Lung (tissue), 12 donors: ENCODE data around the gene SYMPK. TPM values are rescaled to one million over a fixed set of nuclear protein-coding genes. Genes with fewer than 3 reads are reported as not detected.

Experiments
- ATAC-seq: fragments of 200-7000 bp; cut with Tn5 transposase; one replicate; pipeline ENCODE4 v1.9.1; 2020; ENCODE audit warnings: moderate number of reproducible peaks; ENCODE audit not compliant: insufficient read depth, low FRiP score
- DNase-seq, 3 donors: peaks; one replicate each; pipeline ENCODE4 v3.0.0-alpha.2; 2013 to 2017
- H3K27ac ChIP-seq, 2 donors: one replicate each; pipeline ENCODE4 v1.5.1; 2013; ENCODE audit warnings: mild to moderate bottlenecking in 2 of 2, moderate library complexity in 2 of 2, control low read depth in 1 of 2, inconsistent platforms in 1 of 2, low read depth in 1 of 2, low read length in 1 of 2
- H3K27me3 ChIP-seq, 3 donors: one replicate each; pipeline ENCODE4 v1.5.1; 2013; ENCODE audit warnings: low read length in 2 of 3; ENCODE audit not compliant: control insufficient read depth in 3 of 3, insufficient read depth in 3 of 3
- H3K36me3 ChIP-seq, 4 donors: one replicate each; pipeline ENCODE4 v1.5.1; 2013; ENCODE audit warnings: low read length in 4 of 4, mild to moderate bottlenecking in 1 of 4, moderate library complexity in 1 of 4; ENCODE audit not compliant: control insufficient read depth in 4 of 4, insufficient read depth in 4 of 4
- H3K4me1 ChIP-seq, 5 donors: one replicate each; pipeline ENCODE4 v1.5.1; 2013; ENCODE audit warnings: low read length in 5 of 5, mild to moderate bottlenecking in 2 of 5, moderate library complexity in 1 of 5; ENCODE audit not compliant: control insufficient read depth in 5 of 5, insufficient read depth in 5 of 5
- H3K4me3 ChIP-seq: one replicate; pipeline ENCODE4 v1.5.1; 2013; ENCODE audit warnings: mild to moderate bottlenecking, control low read depth, moderate library complexity
- H3K9ac ChIP-seq, 2 donors: one replicate each; pipeline ENCODE4 v1.5.1; 2013; ENCODE audit warnings: low read length in 2 of 2, control low read depth in 1 of 2; ENCODE audit not compliant: insufficient read depth in 1 of 2
- H3K9me3 ChIP-seq, 4 donors: one replicate each; pipeline ENCODE4 v1.5.1; 2013; ENCODE audit warnings: low read length in 3 of 4, mild to moderate bottlenecking in 1 of 4, moderate library complexity in 1 of 4; ENCODE audit not compliant: control insufficient read depth in 4 of 4, insufficient read depth in 3 of 4
- WGBS, 2 donors: extraction: QIAGEN DNeasy Blood & Tissue Kit; methylation state at CpG; one replicate each; pipeline ENCODE4 v1.1.7; 2013; 5-methylcytosine and 5-hydroxymethylcytosine counted together
- polyA plus RNA-seq, 2 donors: library from polyadenylated mRNA; stranded (reverse); fragments of 200-250 nt; gene quantifications; one replicate each; pipeline ENCODE4 v1.2.1, GENCODE V29; 2013
- total RNA-seq, 2 donors: library from RNA; depleted of rRNA in 1 of 2; stranded (reverse); fragments of >200 nt in 1 of 2; gene quantifications; one replicate each; pipeline ENCODE4 v1.2.1, GENCODE V29; 2014 to 2021
- TF ChIP-seq, protein P1 (sequence below): IDR thresholded peaks from 2 replicates; pipeline ENCODE4 v1.5.1; 2012; ENCODE audit warnings: mild to moderate bottlenecking; ENCODE audit errors: control extremely low read depth, extremely low read depth
- donor health status: control.
- donor health status: control.
- donor health status: Bipolar disorder and iron deficiency.
- donor health status: healthy.
- donor health status: DM: yes; HTN: yes; CAD: no.

The SYMPK gene
- total and polyA plus RNA-seq, 4 donors = 40.3 to 125 (median 64.8) TPM

GRCh38 chr19:45767410-45767880 is 95.5 kb downstream of the SYMPK start:
- Histone ChIP-seq H3K9me3 (no peaks in the 10 kb centered on the region), H3K4me1 (peaks cover 2 to 52% (median 11%) of the 10 kb centered on the region in 5 donors), H3K9ac (peak overlapping the region in 1 of 2 donors; percentile 79), H3K36me3 (peaks cover 0 to 3% (median 1%) of the 10 kb centered on the region in 4 donors), H3K27me3 (no peaks in the 10 kb centered on the region), H3K27ac (peak overlapping the region; percentile 74 to 87), H3K4me3 (peak overlapping the region; percentile 59)
- ATAC-seq (no peak), DNase-seq (peak; percentile 88 to 94 (median 90))
- 17 to 27% methylated on average over 24 to 31 of the region's 31 CpGs for WGBS, 2 donors
- TF ChIP-seq, protein P1, sequence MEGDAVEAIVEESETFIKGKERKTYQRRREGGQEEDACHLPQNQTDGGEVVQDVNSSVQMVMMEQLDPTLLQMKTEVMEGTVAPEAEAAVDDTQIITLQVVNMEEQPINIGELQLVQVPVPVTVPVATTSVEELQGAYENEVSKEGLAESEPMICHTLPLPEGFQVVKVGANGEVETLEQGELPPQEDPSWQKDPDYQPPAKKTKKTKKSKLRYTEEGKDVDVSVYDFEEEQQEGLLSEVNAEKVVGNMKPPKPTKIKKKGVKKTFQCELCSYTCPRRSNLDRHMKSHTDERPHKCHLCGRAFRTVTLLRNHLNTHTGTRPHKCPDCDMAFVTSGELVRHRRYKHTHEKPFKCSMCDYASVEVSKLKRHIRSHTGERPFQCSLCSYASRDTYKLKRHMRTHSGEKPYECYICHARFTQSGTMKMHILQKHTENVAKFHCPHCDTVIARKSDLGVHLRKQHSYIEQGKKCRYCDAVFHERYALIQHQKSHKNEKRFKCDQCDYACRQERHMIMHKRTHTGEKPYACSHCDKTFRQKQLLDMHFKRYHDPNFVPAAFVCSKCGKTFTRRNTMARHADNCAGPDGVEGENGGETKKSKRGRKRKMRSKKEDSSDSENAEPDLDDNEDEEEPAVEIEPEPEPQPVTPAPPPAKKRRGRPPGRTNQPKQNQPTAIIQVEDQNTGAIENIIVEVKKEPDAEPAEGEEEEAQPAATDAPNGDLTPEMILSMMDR = no peak

- DNase-seq = peak in 2 of 3 donors; percentile 51 to 75
- H3K9me3 ChIP-seq = no peaks in the 10 kb centered on the region
- no peaks in the 10 kb centered on the region for H3K27me3 ChIP-seq
- no peak for ATAC-seq
- H3K4me3 ChIP-seq = peak overlapping the region; percentile 59
- H3K27ac ChIP-seq = peak overlapping the region; percentile 74 to 87
- TF ChIP-seq, protein P1 = no peak
- H3K9ac ChIP-seq = peak overlapping the region; percentile 37 to 79
- peaks cover 0 to 3% (median 1%) of the 10 kb centered on the region in 4 donors for H3K36me3 ChIP-seq
- WGBS, 2 donors = 37 to 61% methylated on average over 16 to 24 of the region's 24 CpGs
- peaks cover 2 to 52% (median 11%) of the 10 kb centered on the region in 5 donors for H3K4me1 ChIP-seq
These were observed 96.0 kb downstream of the SYMPK start for GRCh38 chr19:45766869-45767346.

DNA sequence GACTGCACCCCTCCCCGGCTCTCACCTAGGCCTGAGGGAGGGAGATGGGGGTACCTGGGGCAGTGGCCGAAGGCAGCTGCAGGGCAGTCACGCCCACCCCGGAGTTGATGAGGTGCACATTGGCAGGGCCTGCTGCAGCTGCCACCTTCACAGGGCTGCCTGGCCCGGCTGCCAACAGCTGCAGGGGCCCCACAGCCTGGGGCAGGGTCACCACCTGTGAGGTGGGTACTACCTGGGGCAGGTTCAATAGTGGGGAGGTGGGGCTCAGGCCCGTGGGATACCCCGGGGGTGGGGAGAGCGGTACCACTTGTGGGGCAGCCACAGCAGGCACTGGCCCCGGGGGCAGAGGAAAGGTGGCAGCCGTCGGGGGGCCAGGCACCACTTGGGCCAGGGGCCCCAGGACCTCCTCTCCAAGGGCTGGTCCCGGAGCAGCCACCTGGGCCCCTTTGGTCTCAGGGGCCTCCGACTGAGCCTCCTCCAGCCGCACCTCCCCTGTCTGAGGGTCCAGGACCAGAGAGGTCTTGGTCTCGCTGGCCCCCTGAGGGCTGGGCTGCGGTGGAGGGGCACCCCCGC is 96.6 kb downstream of the SYMPK start:
- H3K4me3 ChIP-seq = no peak overlapping the region
- TF ChIP-seq, protein P1 = no peak
- H3K4me1 ChIP-seq = peaks cover 2 to 51% (median 11%) of the 10 kb centered on the region in 5 donors
- ATAC-seq (no peak), DNase-seq (no peak)
- H3K9ac ChIP-seq = no peak overlapping the region
- no peaks in the 10 kb centered on the region for H3K27me3 ChIP-seq
- peaks cover 0 to 3% (median 1%) of the 10 kb centered on the region in 4 donors for H3K36me3 ChIP-seq
- peak overlapping the region; percentile 74 to 87 for H3K27ac ChIP-seq
- no peaks in the 10 kb centered on the region for H3K9me3 ChIP-seq
- 66 to 88% methylated on average over 17 of the region's 17 CpGs for WGBS, 2 donors
